H7 (cell line): ENCODE results near the gene EPHB1. TPM values are rescaled to one million over a fixed set of nuclear protein-coding genes. Genes with fewer than 3 reads are reported as not detected.

Experiments used
- DNase-seq: peaks from one replicate; pipeline ENCODE4 v3.0.0; 2012
- H3K27me3 ChIP-seq: 2 replicates; pipeline ENCODE4 v1.6.0; 2011; ENCODE audit warnings: mild to moderate bottlenecking, low read length; ENCODE audit not compliant: control insufficient read depth, insufficient read depth
- H3K36me3 ChIP-seq: replicated peaks from 2 replicates; pipeline ENCODE4 v1.5.1; 2011; ENCODE audit warnings: low read length; ENCODE audit not compliant: control insufficient read depth, insufficient read depth
- H3K4me3 ChIP-seq: 2 replicates; pipeline ENCODE4 v1.5.1; 2011; ENCODE audit warnings: low read depth, mild to moderate bottlenecking, control low read depth, low read length, moderate library complexity; ENCODE audit not compliant: insufficient read depth
- total RNA-seq: library from RNA; depleted of rRNA; stranded (reverse); fragments of >200 nt; shearing (Covaris generic); gene quantifications from 2 replicates; pipeline ENCODE4 v1.2.3, GENCODE V29; 2014

Gene EPHB1
- total RNA-seq, 1 experiment from 2014 or later: 3.3 TPM

GRCh38 chr3:134836921-134837320, 41.9 kb downstream of the EPHB1 start:
- Histone ChIP-seq H3K27me3 (no peaks in the 10 kb centered on the region), H3K4me3 (no peak overlapping the region), H3K36me3 (no peaks in the 10 kb centered on the region)
- DNase-seq: no peak

GRCh38 chr3:134838599-134838998, 43.5 kb downstream of the EPHB1 start:
- Histone ChIP-seq H3K36me3 (no peaks in the 10 kb centered on the region), H3K4me3 (no peak overlapping the region), H3K27me3 (no peaks in the 10 kb centered on the region)
- no peak for DNase-seq

GRCh38 chr3:134839422-134839821, 44.4 kb downstream of the EPHB1 start:
- no peaks in the 10 kb centered on the region for H3K36me3 ChIP-seq
- no peak overlapping the region for H3K4me3 ChIP-seq
- H3K27me3 ChIP-seq: no peaks in the 10 kb centered on the region
- no peak for DNase-seq

GRCh38 chr3:134839990-134840389, 44.9 kb downstream of the EPHB1 start:
- DNase-seq: no peak
- no peaks in the 10 kb centered on the region for H3K36me3 ChIP-seq
- H3K4me3 ChIP-seq: no peak overlapping the region
- no peaks in the 10 kb centered on the region for H3K27me3 ChIP-seq

GRCh38 chr3:134840459-134840858, 45.4 kb downstream of the EPHB1 start:
- DNase-seq: no peak
- Histone ChIP-seq H3K36me3 (no peaks in the 10 kb centered on the region), H3K4me3 (no peak overlapping the region), H3K27me3 (no peaks in the 10 kb centered on the region)

- no peaks in the 10 kb centered on the region for H3K27me3 ChIP-seq
- H3K36me3 ChIP-seq: no peaks in the 10 kb centered on the region
- no peak for DNase-seq
- no peak overlapping the region for H3K4me3 ChIP-seq
Measured at GRCh38 chr3:134846084-134846483, 51.0 kb downstream of the EPHB1 start.

- no peaks in the 10 kb centered on the region for H3K27me3 ChIP-seq
- no peak for DNase-seq
- no peak overlapping the region for H3K4me3 ChIP-seq
- H3K36me3 ChIP-seq: no peaks in the 10 kb centered on the region
Measured at GRCh38 chr3:134846911-134847317, 51.9 kb downstream of the EPHB1 start.

- H3K27me3 ChIP-seq: no peaks in the 10 kb centered on the region
- no peak overlapping the region for H3K4me3 ChIP-seq
- H3K36me3 ChIP-seq: no peaks in the 10 kb centered on the region
- no peak for DNase-seq
Measured at GRCh38 chr3:134847349-134847748, 52.3 kb downstream of the EPHB1 start.

- H3K27me3 ChIP-seq: no peaks in the 10 kb centered on the region
- no peaks in the 10 kb centered on the region for H3K36me3 ChIP-seq
- no peak overlapping the region for H3K4me3 ChIP-seq
- DNase-seq: no peak
Measured at GRCh38 chr3:134849561-134849960, 54.5 kb downstream of the EPHB1 start.

- Histone ChIP-seq H3K36me3 (no peaks in the 10 kb centered on the region), H3K27me3 (no peaks in the 10 kb centered on the region), H3K4me3 (no peak overlapping the region)
- no peak for DNase-seq
Measured at GRCh38 chr3:134850761-134851160, 55.7 kb downstream of the EPHB1 start.

- Histone ChIP-seq H3K36me3 (no peaks in the 10 kb centered on the region), H3K4me3 (no peak overlapping the region), H3K27me3 (no peaks in the 10 kb centered on the region)
- DNase-seq: no peak
Measured at GRCh38 chr3:134852132-134852531, 57.1 kb downstream of the EPHB1 start.

- no peaks in the 10 kb centered on the region for H3K27me3 ChIP-seq
- no peaks in the 10 kb centered on the region for H3K36me3 ChIP-seq
- no peak overlapping the region for H3K4me3 ChIP-seq
- DNase-seq: no peak
Measured at GRCh38 chr3:134852893-134853351, 57.9 kb downstream of the EPHB1 start.

- Histone ChIP-seq H3K27me3 (no peaks in the 10 kb centered on the region), H3K4me3 (no peak overlapping the region), H3K36me3 (no peaks in the 10 kb centered on the region)
- DNase-seq: no peak
Measured at GRCh38 chr3:134854254-134854653, 59.2 kb downstream of the EPHB1 start.

- no peak for DNase-seq
- Histone ChIP-seq H3K4me3 (no peak overlapping the region), H3K36me3 (no peaks in the 10 kb centered on the region), H3K27me3 (no peaks in the 10 kb centered on the region)
Measured at GRCh38 chr3:134857356-134857755, 62.3 kb downstream of the EPHB1 start.

GRCh38 chr3:134857776-134858362, 62.8 kb downstream of the EPHB1 start:
- Histone ChIP-seq H3K27me3 (no peaks in the 10 kb centered on the region), H3K4me3 (no peak overlapping the region), H3K36me3 (no peaks in the 10 kb centered on the region)
- no peak for DNase-seq
